Heart left ventricle (tissue), 13 donors: ENCODE data around the gene DIMT1.

Source experiments
- POLR2A ChIP-seq, 2 donors: fragments of 450-650 bp; IDR thresholded peaks; one replicate each; pipeline ENCODE4 v1.6.1; 2017; ENCODE audit warnings: antibody characterized with exemption in 2 of 2, mild to moderate bottlenecking in 2 of 2, moderate library complexity in 2 of 2
- TF ChIP-seq, protein P1 (sequence below), 12 donors: fragments of 200-600 bp; sonication (generic) in 4 of 12; IDR thresholded peaks; one replicate each; pipeline versions ENCODE4 v1.5.0 to v1.8.0; 2018 to 2022; ENCODE audit warnings: antibody characterized with exemption in 12 of 12, mild to moderate bottlenecking in 5 of 12
- donor health status: ischemic (EF 13 %, LVEDD 7.1; RV severe dilation, severe dysfunction).
- donor health status: DM: no; HTN: yes; CAD: no.
- donor health status: DM: no; HTN: no; CAD: no.
- donor health status: ischemic (EF 25% LVEDD 6.9; RV normal size, moderate dysfunction).
- donor health status: ischemic (EF 25% LVEDD 5.7; RV mildly dilated, moderate dysfunction).
- donor health status: ischemic (EF 35%, LVEDD 5.7; RV mildly dilated, moderate dysfunction).
- donor health status: nonischemic (EF 11% LVEDD 7.7; RV severe dilation, severe dysfunction).
- donor health status: DM: yes; HTN: yes; CAD: no.
- donor health status: PGD.
- donor health status: ischemic (EF 29% LVEDD 5.4; RV normal size, mild dysfunction).
- donor health status: nonischemic (EF 23%, LVEDD 6.1; RV moderate dilation, normal function).

DNA sequence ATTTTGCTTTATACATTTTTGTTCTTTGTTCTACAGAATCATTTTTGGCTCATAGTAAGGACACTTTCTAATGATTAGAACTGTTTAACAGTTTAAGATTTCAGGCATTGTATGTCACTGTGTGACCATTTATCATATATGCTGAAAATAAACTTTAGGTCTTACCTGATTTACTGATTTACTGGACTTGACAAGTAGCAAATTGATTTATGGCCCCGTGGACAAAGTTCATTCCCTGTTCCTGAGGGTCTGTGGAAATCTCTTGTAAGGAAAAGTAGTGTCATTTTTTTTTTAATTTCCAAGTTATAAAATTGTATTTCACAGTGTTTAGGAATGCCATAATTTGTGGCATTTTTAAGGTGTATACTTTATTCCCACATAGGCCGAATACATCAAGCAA, 57.0 kb downstream of the DIMT1 start:
- no peak for TF ChIP-seq POLR2A (IDR thresholded peaks at IDR 0.05)
- TF ChIP-seq, protein P1, sequence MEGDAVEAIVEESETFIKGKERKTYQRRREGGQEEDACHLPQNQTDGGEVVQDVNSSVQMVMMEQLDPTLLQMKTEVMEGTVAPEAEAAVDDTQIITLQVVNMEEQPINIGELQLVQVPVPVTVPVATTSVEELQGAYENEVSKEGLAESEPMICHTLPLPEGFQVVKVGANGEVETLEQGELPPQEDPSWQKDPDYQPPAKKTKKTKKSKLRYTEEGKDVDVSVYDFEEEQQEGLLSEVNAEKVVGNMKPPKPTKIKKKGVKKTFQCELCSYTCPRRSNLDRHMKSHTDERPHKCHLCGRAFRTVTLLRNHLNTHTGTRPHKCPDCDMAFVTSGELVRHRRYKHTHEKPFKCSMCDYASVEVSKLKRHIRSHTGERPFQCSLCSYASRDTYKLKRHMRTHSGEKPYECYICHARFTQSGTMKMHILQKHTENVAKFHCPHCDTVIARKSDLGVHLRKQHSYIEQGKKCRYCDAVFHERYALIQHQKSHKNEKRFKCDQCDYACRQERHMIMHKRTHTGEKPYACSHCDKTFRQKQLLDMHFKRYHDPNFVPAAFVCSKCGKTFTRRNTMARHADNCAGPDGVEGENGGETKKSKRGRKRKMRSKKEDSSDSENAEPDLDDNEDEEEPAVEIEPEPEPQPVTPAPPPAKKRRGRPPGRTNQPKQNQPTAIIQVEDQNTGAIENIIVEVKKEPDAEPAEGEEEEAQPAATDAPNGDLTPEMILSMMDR (IDR thresholded peaks at IDR 0.05), result no peak
